ENCODE results near the gene GPHN.
A peak's percentile ranks its signal among the peaks of the same experiment; 100 is the strongest.

GPHN gene

GRCh38 chr14:66601932-66602578, 94.1 kb downstream of the GPHN start:
- DNase-seq: no peak

- no peak for DNase-seq
These were observed 96.0 kb downstream of the GPHN start for GRCh38 chr14:66603945-66604344.

DNA sequence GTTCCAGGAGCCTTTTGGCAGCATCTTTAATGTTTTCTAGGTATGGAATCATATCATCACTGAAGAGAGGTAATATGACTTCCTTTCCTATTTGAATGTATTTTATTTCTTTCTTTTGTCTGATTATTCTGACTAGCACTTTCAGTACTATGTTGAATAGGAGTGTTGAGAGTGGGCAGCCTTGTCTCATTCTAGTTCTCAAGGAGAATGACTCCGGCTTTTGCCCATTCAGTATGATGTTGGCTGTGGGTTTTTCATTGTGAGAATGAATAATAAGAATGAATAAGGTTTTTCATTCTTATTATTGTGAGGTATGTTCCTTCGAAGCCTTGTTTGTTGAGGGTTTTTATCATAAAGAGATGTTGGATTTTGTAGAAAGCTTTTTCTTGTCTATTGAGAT, 98.9 kb downstream of the GPHN start:
- DNase-seq: no peak

- peak in 1 of 2 donors; percentile 30 for DNase-seq
These were observed 102.2 kb downstream of the GPHN start for GRCh38 chr14:66610154-66610563.

GRCh38 chr14:66613344-66613743, 105.4 kb downstream of the GPHN start:
- DNase-seq: no peak

- no peak for DNase-seq
These were observed 112.0 kb downstream of the GPHN start for GRCh38 chr14:66619952-66620351.

DNA sequence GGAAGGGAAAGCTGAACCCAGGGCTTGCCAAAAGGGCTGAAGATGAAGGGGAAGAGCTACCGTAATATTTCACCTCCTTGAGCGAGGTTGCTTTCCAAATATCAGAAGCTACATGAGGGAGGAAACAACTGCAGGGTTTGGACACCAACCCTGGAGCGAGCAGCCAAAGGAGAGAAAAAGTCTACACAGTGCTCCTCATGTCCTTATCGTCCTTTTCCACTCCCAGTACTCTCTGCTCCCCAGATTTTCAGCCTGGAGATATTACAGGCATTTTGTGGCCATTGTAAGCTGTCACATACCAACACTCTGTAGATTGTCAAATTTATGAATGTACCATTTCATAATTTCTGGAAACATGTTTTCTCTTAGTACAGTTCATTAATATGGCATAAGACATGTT, 115.9 kb downstream of the GPHN start:
- DNase-seq: no peak

GRCh38 chr14:66624336-66624937, 116.5 kb downstream of the GPHN start:
- peak in 1 of 2 donors; percentile 40 for DNase-seq

DNA sequence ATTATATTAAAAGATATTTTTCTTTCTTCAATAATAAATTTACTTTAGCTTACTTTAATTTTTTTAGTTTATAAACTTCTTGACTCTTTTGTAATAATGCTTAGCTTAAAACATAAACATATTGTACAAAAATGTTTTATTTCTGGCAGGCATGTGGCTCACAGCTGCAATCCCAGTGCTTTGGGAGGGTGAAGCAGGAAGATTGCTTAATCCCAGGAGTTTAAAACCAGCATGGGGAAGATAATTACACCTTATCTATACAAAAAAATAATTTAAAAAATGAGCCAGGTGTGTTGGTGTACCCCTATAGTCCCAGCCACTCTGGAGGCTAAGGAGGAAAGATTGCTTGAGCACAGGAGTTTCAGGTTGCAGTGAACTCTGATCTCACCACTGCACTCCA, 120.7 kb downstream of the GPHN start:
- DNase-seq: no peak

GRCh38 chr14:66629499-66629898, 121.6 kb downstream of the GPHN start:
- DNase-seq: no peak

- DNase-seq: no peak
These were observed 126.9 kb downstream of the GPHN start for GRCh38 chr14:66634876-66635275.

- DNase-seq: no peak
These were observed 127.5 kb downstream of the GPHN start for GRCh38 chr14:66635435-66635834.

- DNase-seq: no peak
These were observed 128.3 kb downstream of the GPHN start for GRCh38 chr14:66636240-66636639.

GRCh38 chr14:66638689-66639088, 130.7 kb downstream of the GPHN start:
- DNase-seq: no peak

DNA sequence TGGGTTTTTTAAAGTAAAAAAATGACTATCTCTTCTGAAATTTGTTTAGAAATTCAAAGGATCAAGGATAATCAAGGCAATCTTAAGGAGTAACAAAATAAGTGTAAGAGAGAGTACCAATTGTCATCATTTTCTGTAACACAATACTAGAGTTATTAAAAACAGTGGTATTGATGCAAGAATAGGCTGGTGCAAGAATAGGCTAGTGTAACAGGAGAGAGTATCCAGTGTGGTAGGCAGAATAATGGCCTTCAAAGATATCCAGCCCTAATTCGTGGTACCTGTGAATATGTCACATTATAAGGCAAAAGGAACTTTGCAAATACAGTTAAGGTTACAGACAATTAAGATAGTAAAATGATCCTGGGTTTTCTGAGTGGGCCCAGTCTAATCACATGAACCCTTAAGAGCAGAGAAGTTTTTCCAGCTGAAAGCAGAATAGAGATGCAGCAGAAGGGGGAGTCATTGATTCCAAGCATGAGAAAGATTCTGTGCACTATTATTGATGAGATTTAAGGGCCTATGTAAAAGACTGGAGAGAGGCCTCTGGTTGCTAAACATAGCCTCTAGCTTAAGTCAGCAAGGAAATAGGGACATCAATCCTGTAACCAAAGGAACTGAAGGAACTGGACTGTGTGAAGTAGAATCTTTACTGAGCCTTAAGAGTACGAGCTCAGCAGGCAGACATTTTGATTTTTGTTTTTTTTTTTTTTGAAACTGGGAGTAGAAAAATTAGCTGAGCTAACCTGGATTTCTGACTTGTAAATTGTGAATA, 134.1 kb downstream of the GPHN start:
- DNase-seq: no peak

- DNase-seq: no peak
These were observed 135.4 kb downstream of the GPHN start for GRCh38 chr14:66643344-66643743.

DNA sequence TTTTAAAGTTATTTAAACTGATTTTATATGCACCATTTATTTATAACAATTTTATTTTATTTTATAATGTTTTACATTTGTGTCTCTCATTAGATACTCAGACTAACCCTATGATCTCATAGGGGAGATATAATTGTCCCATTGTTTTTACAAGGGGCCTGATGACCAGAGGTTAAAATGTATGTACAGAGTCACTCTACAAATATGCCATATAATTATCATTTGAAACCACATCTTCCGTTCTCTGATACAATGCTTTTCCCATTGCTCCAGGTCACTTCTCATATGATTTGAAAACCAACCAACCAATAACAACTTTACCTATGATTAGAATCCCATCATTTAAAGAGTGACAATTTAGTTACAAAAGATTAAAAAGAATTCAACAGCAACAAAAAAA, 137.8 kb downstream of the GPHN start:
- DNase-seq: no peak

DNA sequence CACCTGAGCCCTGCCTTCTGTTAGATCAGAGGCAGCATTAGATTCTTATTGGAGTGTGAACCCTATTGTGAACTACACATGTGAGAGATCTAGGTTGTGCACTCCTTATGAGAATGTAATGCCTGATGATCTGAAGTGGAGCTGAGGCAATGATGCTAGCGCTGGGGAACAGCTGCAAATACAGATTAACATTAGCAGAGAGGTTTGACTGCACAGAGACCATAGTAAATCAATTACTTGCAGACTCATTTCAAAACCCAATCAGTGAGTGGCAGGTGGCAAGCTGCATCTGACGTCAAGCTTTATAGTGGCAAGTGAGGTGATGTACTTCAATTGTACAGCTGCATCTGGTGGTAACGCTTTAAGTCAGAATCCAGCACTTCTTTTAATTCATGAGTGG, 141.6 kb downstream of the GPHN start:
- DNase-seq: no peak

- DNase-seq: no peak
These were observed 142.6 kb downstream of the GPHN start for GRCh38 chr14:66650491-66650911.

- no peak for DNase-seq
These were observed 143.7 kb downstream of the GPHN start for GRCh38 chr14:66651536-66652220.

DNA sequence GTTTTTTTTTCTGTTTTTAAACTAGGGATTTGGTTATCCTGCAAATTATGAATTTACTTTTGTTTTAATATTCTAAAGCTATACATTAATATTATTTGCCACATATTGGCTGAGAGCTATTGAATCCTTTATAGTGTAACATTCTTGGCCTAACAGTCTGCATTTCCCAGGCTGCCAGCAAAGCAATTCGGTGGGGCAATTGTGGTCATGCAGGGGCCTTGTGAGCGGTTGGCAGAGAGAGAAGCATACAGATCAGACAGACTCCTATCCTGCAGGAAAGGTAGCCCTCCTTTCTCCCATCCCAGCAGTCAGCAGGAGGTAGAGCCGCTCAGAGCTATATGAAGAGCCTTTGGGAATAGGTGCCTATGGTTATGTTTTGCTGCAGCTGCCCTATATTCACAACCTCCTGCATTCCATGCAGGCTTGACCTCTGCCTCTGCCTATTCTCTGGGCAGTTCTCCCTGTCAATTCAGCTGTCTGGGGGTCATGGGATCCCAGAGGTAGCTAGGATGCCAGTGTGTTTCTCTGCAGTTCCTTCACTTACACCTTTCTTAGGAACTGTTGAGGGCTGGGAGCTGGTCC, 144.7 kb downstream of the GPHN start:
- no peak for DNase-seq

DNA sequence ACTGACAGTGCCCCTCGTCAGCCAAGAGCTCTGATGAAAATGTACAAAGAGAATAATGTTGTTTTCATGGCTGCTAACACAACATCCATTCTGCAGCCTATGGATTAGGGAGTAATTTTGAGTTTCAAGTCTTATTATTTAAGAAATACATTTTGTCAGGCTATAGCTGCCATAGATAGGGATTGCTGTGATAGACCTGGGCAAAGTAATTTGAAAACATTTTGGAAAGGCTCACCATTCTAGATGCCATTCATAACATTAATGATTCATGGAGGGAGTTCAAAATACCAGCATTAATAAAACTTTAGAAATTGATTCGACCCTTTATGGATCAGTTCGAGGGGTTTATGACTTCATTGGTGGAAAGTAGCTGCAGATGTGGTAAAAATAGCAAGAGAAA, 149.8 kb downstream of the GPHN start:
- DNase-seq: no peak

DNA sequence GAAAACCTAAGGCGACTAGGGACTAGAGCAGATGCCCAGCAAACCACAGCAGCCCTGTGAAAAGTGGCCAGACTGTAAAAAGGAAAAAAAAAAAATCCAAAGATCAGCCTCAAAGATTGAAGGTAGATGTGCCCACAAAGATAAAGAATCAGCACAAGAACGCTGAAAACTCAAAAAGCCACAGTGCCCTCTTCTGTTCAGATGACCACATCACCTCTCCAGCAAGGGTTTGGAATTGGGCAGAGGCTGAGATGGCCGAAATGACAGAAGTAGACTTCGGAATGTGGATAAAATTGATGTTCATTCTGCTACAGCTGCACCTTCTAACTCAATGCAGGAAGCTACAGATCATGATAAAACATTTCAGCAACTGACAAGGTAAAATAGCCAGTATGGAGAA, 154.4 kb downstream of the GPHN start:
- DNase-seq: no peak

All from CD4-positive, alpha-beta T cell treated with Interleukin-4 for 1 hour (primary cell).